ENCODE data around the gene USP7.

USP7 gene

DNA sequence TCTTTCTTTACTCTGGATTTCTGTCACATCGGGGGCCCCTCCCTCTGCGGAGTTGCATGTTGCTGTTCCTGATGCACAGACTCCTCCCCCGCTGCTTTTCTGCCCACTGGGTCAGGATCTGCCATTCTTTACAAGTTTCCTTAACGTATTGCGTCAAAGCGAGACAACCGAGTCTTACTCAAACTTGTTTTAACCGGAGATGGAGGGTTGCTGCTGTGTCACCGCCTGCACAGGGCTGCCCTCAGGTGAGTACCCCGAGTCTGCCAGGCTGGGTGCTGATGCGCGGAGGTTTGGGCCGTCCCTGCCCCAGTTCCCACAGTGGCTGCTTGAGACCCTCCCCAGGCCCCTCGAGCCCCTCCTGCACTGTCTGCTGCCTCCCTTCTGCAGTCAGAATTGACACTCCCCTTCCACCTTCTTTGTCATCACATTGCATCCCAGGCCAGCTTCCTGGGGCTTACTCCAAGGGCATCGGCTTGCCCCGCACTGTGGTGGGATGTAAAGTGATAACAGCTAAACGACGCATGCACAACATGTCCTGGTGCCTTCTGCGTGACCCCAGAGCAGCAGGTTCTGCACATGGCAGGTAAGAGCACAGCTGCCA, 114.2 kb downstream of the USP7 start:
- H3K36me3 Mint-ChIP-seq (ENCODE audit: low read depth), result peaks cover 40% of the 10 kb centered on the region
- TF ChIP-seq, protein P1, sequence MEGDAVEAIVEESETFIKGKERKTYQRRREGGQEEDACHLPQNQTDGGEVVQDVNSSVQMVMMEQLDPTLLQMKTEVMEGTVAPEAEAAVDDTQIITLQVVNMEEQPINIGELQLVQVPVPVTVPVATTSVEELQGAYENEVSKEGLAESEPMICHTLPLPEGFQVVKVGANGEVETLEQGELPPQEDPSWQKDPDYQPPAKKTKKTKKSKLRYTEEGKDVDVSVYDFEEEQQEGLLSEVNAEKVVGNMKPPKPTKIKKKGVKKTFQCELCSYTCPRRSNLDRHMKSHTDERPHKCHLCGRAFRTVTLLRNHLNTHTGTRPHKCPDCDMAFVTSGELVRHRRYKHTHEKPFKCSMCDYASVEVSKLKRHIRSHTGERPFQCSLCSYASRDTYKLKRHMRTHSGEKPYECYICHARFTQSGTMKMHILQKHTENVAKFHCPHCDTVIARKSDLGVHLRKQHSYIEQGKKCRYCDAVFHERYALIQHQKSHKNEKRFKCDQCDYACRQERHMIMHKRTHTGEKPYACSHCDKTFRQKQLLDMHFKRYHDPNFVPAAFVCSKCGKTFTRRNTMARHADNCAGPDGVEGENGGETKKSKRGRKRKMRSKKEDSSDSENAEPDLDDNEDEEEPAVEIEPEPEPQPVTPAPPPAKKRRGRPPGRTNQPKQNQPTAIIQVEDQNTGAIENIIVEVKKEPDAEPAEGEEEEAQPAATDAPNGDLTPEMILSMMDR (IDR thresholded peaks at IDR 0.05; ENCODE audit: unreplicated experiment in 3 of 3), result no peak
- H3K27me3 Mint-ChIP-seq (ENCODE audit: low read depth), result no peaks in the 10 kb centered on the region
- H3K9me3 Mint-ChIP-seq, result no peaks in the 10 kb centered on the region
- no peak overlapping the region for H3K27ac Mint-ChIP-seq
- H3K4me3 Mint-ChIP-seq, result no peak overlapping the region
- H3K4me1 Mint-ChIP-seq, result no peaks in the 10 kb centered on the region

DNA sequence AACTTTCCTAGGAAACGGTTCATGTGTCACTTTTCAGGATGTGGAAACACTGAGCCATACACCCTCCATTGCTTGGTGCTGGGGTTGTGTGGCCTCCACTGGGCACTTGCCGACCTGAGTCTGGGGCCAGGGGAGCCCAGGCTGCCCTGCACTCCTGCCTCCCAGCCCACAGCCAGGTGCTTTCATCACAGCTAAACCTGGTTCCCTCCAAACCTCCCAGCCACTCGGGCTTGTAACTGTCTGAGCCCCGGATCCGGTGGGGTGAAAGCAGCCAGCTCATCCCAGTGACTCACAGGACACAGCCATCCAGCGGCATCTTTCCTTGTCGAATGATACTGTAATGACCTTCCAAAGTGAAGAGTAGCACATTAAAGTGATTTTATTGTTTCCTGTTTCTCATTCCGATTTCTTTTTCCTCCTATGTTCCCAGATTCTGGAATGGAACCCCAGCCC, 114.7 kb downstream of the USP7 start:
- Mint-ChIP-seq H3K36me3 (ENCODE audit: low read depth) (peaks cover 44% of the 10 kb centered on the region), H3K27me3 (ENCODE audit: low read depth) (no peaks in the 10 kb centered on the region), H3K27ac (no peak overlapping the region), H3K4me1 (no peaks in the 10 kb centered on the region), H3K4me3 (no peak overlapping the region), H3K9me3 (no peaks in the 10 kb centered on the region)
- TF ChIP-seq, protein P1 (IDR thresholded peaks at IDR 0.05; ENCODE audit: unreplicated experiment in 3 of 3), result no peak

DNA sequence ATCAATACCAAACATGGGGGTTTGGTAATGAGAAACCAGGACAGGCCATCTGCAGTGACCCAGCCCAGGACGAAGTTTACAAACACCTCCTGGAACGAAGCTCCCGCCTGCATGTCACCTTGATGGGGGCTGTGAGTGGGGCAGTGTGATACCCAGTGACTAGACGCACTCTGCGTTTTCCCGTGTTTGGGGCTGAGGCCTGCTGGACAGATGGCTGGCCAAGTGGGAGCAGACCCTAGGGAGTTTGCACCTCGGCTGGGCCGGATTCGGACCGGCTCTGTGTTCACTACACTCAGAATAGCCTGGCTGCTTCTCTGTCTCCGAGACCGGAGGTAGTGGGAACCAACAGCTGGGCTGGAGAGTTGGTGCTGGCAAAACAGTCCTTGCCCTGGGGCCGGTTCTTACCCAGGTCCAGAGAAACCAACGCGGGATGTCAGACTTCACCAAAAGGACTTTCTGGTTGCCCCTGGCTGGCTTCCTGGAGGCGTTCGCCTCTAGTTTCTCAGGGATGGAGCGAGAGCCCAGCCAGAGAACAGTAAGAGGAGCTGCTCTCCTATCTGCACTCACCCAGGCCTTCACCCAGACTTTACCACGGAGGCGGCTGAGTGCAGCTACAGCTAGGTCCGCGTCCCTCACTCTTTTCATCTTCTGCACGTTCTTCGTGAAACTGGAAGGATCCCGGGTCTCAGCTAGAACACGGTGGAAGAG, 115.3 kb downstream of the USP7 start:
- H3K27me3 Mint-ChIP-seq (ENCODE audit: low read depth), result no peaks in the 10 kb centered on the region
- H3K36me3 Mint-ChIP-seq (ENCODE audit: low read depth), result peaks cover 46% of the 10 kb centered on the region
- H3K27ac Mint-ChIP-seq, result no peak overlapping the region
- no peaks in the 10 kb centered on the region for H3K9me3 Mint-ChIP-seq
- H3K4me1 Mint-ChIP-seq, result no peaks in the 10 kb centered on the region
- no peak overlapping the region for H3K4me3 Mint-ChIP-seq
- TF ChIP-seq, protein P1 (IDR thresholded peaks at IDR 0.05; ENCODE audit: unreplicated experiment in 3 of 3), result no peak

DNA sequence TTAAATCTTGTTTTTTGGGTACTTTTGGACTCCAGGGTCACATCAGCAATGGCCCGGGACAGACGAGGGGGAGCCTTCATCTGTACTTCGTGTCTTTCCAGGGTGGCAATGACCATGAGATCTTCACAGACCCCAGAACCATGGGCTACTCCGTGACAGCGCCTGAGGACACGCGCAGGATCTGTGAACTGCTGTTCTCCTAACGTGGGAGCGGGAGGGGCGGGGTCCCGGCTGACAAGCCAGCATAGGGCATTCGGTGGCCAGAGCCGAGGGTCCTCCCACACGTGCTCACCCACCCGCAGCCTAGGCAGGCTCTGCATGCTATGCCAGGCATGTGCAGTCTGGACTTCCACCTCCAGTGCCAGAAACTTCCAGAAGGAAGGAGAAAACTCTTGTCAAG, 116.1 kb downstream of the USP7 start:
- Mint-ChIP-seq H3K4me3 (no peak overlapping the region), H3K27me3 (ENCODE audit: low read depth) (no peaks in the 10 kb centered on the region), H3K4me1 (peaks cover 4% of the 10 kb centered on the region), H3K36me3 (ENCODE audit: low read depth) (peaks cover 41% of the 10 kb centered on the region), H3K9me3 (no peaks in the 10 kb centered on the region), H3K27ac (no peak overlapping the region)
- TF ChIP-seq, protein P1 (IDR thresholded peaks at IDR 0.05; ENCODE audit: unreplicated experiment in 3 of 3), result no peak

DNA sequence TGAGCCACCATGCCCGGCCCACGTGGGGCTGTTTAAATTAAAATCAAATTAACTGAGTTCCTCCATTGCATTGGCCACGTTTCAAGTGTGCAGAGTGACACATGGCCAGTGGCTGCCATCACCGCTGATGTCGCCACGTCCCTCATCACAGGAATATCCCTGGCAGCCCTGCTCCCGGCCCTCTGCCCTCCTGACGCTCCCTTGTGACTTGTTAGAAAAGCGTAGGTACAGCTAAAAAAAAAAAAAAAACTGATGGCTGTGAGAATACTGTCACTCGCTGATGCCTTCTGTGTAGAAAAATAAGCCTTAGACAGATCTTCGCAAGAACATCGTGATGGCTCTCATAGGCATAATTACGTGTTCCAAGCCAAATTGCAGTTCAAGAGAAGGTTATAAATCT, 116.6 kb downstream of the USP7 start:
- H3K9me3 Mint-ChIP-seq, result no peaks in the 10 kb centered on the region
- H3K4me3 Mint-ChIP-seq, result no peak overlapping the region
- peaks cover 9% of the 10 kb centered on the region for H3K4me1 Mint-ChIP-seq
- TF ChIP-seq, protein P1 (IDR thresholded peaks at IDR 0.05; ENCODE audit: unreplicated experiment in 3 of 3), result no peak
- H3K27me3 Mint-ChIP-seq (ENCODE audit: low read depth), result no peaks in the 10 kb centered on the region
- peaks cover 46% of the 10 kb centered on the region for H3K36me3 Mint-ChIP-seq (ENCODE audit: low read depth)
- no peak overlapping the region for H3K27ac Mint-ChIP-seq
